Gastroesophageal sphincter (tissue), 4 donors: Measurements from ENCODE around the gene WNT3A. TPM values are rescaled to one million over a fixed set of nuclear protein-coding genes. Genes with fewer than 3 reads are reported as not detected.

Source experiments
- ATAC-seq: fragments of 150-250 bp; one replicate; pipeline ENCODE4 v1.9.1; 2016; ENCODE audit warnings: mild to moderate bottlenecking, moderate library complexity
- H3K27ac ChIP-seq, 4 donors: fragments of 200-600 bp; sonication (generic) in 3 of 4; 1 replicate in 3 of 4; 2 replicates in 1 of 4; pipeline ENCODE4 v1.5.1; 2016 to 2019
- H3K27me3 ChIP-seq: fragments of 200-600 bp; sonication (generic); one replicate; pipeline ENCODE4 v1.5.1; 2019
- H3K36me3 ChIP-seq, 2 donors: fragments of 200-600 bp; sonication (generic); one replicate each; pipeline ENCODE4 v1.5.1; 2019; ENCODE audit warnings: control low read depth in 1 of 2
- H3K4me1 ChIP-seq, 3 donors: fragments of 200-600 bp; sonication (generic); 1 replicate in 2 of 3; 2 replicates in 1 of 3; pipeline ENCODE4 v1.5.1; 2016 to 2019; ENCODE audit warnings: control low read depth in 2 of 3
- H3K4me3 ChIP-seq, 2 donors: fragments of 200-600 bp; sonication (generic); one replicate each; pipeline ENCODE4 v1.5.1; 2019; ENCODE audit warnings: mild to moderate bottlenecking in 1 of 2, moderate library complexity in 1 of 2
- H3K9me3 ChIP-seq, 3 donors: fragments of 200-600 bp; sonication (generic); one replicate each; pipeline ENCODE4 v1.5.1; 2017 to 2019; ENCODE audit warnings: control low read depth in 2 of 3
- EP300 ChIP-seq: sonication (generic); formaldehyde crosslinking; IDR thresholded peaks from one replicate; pipeline ENCODE4 v1.6.1; 2017; ENCODE audit warnings: antibody characterized with exemption, mild to moderate bottlenecking
- POLR2A ChIP-seq, 2 donors: fragments of 450-650 bp; IDR thresholded peaks; one replicate each; pipeline ENCODE4 v1.6.1; 2017; ENCODE audit warnings: antibody characterized with exemption in 2 of 2, mild to moderate bottlenecking in 2 of 2, moderate library complexity in 1 of 2
- POLR2AphosphoS5 ChIP-seq: sonication (generic); formaldehyde crosslinking; IDR thresholded peaks from one replicate; pipeline ENCODE4 v1.6.1; 2017; ENCODE audit warnings: antibody characterized with exemption
- WGBS, 2 donors: methylation state at CpG; one replicate each; pipeline ENCODE4 v1.1.5; 2018; ENCODE audit warnings: low coverage in 1 of 2; 5-methylcytosine and 5-hydroxymethylcytosine counted together
- total RNA-seq, 4 donors: library from RNA; depleted of rRNA; stranded (reverse); fragments of >200 nt; gene quantifications; one replicate each; pipeline ENCODE4 v1.1.0, GENCODE V29; 2016
- TF ChIP-seq, protein P1 (sequence below), 4 experiments: fragments of 200-600 bp in 2 of 4; fragments of 450-650 bp in 2 of 4; sonication (generic) in 1 of 4; IDR thresholded peaks; one replicate each; pipeline ENCODE4 v1.5.1; 2017 to 2019; ENCODE audit warnings: antibody characterized with exemption in 4 of 4, mild to moderate bottlenecking in 2 of 4, moderate library complexity in 2 of 4

The WNT3A gene
- total RNA-seq, 4 donors from 2014 or later = not detected

DNA sequence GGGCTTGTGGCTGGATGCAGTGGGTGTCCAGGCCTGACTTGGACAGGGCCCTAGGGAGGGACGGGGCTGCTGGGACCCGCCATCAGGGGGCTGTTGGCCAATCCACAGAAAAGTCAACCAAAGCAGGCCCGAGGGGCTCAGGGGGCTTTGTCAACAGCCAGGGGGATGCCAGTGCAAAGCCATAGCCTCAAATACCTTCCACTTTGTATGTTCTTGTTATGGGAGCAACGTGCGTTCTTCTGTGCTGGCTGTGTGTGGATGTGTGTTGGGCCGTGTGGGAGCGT is 40.3 kb downstream of the WNT3A start:
- H3K4me3 ChIP-seq = no peak overlapping the region
- H3K27me3 ChIP-seq = peaks cover 36% of the 10 kb centered on the region
- ATAC-seq = no peak
- TF ChIP-seq, protein P1, sequence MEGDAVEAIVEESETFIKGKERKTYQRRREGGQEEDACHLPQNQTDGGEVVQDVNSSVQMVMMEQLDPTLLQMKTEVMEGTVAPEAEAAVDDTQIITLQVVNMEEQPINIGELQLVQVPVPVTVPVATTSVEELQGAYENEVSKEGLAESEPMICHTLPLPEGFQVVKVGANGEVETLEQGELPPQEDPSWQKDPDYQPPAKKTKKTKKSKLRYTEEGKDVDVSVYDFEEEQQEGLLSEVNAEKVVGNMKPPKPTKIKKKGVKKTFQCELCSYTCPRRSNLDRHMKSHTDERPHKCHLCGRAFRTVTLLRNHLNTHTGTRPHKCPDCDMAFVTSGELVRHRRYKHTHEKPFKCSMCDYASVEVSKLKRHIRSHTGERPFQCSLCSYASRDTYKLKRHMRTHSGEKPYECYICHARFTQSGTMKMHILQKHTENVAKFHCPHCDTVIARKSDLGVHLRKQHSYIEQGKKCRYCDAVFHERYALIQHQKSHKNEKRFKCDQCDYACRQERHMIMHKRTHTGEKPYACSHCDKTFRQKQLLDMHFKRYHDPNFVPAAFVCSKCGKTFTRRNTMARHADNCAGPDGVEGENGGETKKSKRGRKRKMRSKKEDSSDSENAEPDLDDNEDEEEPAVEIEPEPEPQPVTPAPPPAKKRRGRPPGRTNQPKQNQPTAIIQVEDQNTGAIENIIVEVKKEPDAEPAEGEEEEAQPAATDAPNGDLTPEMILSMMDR (IDR thresholded peaks at IDR 0.05) = no peak
- TF ChIP-seq EP300 (no peak), POLR2AphosphoS5 (no peak), POLR2A (IDR thresholded peaks at IDR 0.05) (no peak)
- no peak overlapping the region for H3K27ac ChIP-seq
- no peaks in the 10 kb centered on the region for H3K4me1 ChIP-seq
- 82% methylated on average over 6 of the region's 7 CpGs; no CpG with 5 or more reads in 1 of the 2 donors for WGBS, 2 donors
- H3K36me3 ChIP-seq = no peaks in the 10 kb centered on the region
- H3K9me3 ChIP-seq = no peaks in the 10 kb centered on the region

DNA sequence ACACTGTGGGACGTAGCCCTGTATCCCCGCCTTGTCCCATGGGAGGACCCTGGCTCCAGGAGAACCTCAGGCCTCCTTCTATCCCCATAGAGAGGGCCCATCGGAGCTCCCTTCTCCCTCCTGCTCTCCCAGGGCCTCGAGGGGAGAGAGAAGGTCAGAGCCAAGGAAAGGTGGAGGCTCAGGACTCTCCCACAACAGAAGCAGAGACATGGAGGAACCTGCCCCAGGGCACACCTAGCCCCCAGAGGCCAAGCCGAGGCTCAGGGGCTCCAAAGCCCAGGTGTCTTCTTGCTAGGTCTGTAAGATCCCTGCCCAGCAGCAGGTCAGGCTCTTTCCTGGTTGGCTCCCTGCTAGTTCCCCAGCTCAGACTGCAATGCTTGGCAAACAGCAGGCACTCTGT is 41.3 kb downstream of the WNT3A start:
- no peak overlapping the region for H3K27ac ChIP-seq
- no peak overlapping the region for H3K4me3 ChIP-seq
- no peak for ATAC-seq
- 60 to 100% methylated on average over 1 of the region's 5 CpGs for WGBS, 2 donors
- H3K36me3 ChIP-seq = no peaks in the 10 kb centered on the region
- no peaks in the 10 kb centered on the region for H3K9me3 ChIP-seq
- H3K4me1 ChIP-seq = no peaks in the 10 kb centered on the region
- TF ChIP-seq POLR2AphosphoS5 (no peak), EP300 (no peak), POLR2A (IDR thresholded peaks at IDR 0.05) (no peak)
- TF ChIP-seq, protein P1 (IDR thresholded peaks at IDR 0.05) = no peak
- peaks cover 39% of the 10 kb centered on the region for H3K27me3 ChIP-seq

DNA sequence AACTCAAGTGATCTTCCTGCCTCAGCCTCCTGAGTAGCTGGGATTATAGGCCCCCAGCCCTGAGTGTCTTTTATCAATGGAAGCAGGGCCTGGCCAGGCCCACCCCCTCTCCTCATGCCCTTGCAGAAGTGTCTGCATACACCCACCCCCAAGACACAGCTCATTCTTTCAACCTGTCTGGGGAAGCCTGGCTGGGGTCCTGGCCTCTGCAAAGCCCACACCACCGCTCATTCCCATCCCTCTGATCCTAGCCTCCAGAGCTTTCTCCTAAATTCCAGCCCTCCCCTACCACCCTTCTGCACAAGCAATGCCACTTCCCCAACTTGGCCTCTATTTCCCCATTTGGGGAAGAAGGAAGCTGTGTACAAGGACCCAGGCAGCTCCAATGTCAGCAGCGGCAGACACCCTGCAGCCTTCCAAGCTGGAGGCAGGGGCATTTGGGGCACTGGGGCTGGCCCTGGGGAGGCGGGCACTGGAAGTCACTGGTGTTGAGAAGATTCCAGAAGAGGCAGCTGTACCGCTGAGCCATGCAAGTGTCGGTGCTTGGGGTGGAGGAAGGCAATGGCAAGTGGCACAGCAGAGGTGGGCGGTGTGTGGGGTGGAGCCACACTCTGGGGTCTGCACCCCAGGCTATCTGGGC is 42.0 kb downstream of the WNT3A start:
- WGBS, 2 donors = 74 to 80% methylated on average over 2 to 4 of the region's 6 CpGs
- no peaks in the 10 kb centered on the region for H3K4me1 ChIP-seq
- H3K27me3 ChIP-seq = peaks cover 41% of the 10 kb centered on the region
- H3K4me3 ChIP-seq = no peak overlapping the region
- no peak for ATAC-seq
- H3K9me3 ChIP-seq = no peaks in the 10 kb centered on the region
- H3K27ac ChIP-seq = no peak overlapping the region
- TF ChIP-seq POLR2A (IDR thresholded peaks at IDR 0.05) (no peak), EP300 (no peak), POLR2AphosphoS5 (no peak)
- TF ChIP-seq, protein P1 (IDR thresholded peaks at IDR 0.05) = no peak
- H3K36me3 ChIP-seq = no peaks in the 10 kb centered on the region

DNA sequence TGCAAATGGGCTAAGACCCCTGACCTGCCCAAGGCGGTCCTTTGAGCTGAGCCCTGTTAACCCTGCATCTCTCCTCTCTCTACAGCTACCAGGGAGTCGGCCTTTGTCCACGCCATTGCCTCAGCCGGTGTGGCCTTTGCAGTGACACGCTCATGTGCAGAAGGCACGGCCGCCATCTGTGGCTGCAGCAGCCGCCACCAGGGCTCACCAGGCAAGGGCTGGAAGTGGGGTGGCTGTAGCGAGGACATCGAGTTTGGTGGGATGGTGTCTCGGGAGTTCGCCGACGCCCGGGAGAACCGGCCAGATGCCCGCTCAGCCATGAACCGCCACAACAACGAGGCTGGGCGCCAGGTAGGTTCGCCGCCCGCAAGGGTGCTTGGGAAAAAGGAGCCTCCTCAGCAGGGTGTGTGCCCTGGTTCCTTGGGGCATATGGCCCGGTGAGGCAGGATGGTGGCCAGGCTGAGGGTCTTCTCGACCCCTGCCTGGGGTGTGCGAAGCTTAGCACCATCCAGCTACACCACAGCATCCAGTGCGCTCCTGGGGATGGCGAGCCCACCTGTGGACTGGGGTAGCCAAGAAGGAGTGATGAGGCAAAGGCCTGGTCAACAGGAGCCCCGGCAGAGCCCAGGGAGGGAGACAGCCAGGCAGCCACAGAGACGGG is 43.9 kb downstream of the WNT3A start:
- H3K4me1 ChIP-seq = no peaks in the 10 kb centered on the region
- no peak for ATAC-seq
- H3K9me3 ChIP-seq = peaks cover 0 to 6% (median 0%) of the 10 kb centered on the region in 3 donors
- no peak for TF ChIP-seq POLR2A (IDR thresholded peaks at IDR 0.05)
- no peak for TF ChIP-seq POLR2AphosphoS5
- TF ChIP-seq, protein P1 (IDR thresholded peaks at IDR 0.05) = no peak
- no peak for TF ChIP-seq EP300
- H3K27ac ChIP-seq = no peak overlapping the region
- WGBS, 2 donors = 57 to 100% methylated on average over 1 of the region's 30 CpGs
- H3K4me3 ChIP-seq = no peak overlapping the region
- no peaks in the 10 kb centered on the region for H3K36me3 ChIP-seq
- H3K27me3 ChIP-seq = peaks cover 55% of the 10 kb centered on the region
